GM12801 (cell line): Measurements from ENCODE around the gene MPPED2.

Source experiments
- TF ChIP-seq, protein P1 (sequence below): IDR thresholded peaks from one replicate; pipeline ENCODE4 v1.5.1; 2011; ENCODE audit warnings: control low read depth; ENCODE audit not compliant: insufficient read length; ENCODE audit errors: extremely low read depth

MPPED2 gene

DNA sequence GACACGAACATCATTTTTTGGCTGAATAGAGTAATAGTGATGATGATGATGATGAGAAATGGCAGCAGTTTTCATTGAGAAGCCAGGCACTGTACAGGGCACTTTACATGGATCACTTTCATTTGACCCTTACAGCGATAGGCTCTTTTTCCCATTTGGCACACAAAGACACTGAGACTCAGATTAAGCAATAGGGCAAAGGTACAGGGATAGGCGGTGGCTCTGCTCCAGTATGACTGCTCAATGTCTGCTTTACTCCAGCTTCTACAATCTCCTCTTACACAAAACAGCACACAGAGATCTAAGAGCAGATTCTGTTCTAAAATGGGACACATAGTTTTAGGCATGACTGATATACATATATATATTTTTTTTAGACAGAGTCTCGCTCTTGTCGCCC is 40.6 kb downstream of the MPPED2 start:
- TF ChIP-seq, protein P1, sequence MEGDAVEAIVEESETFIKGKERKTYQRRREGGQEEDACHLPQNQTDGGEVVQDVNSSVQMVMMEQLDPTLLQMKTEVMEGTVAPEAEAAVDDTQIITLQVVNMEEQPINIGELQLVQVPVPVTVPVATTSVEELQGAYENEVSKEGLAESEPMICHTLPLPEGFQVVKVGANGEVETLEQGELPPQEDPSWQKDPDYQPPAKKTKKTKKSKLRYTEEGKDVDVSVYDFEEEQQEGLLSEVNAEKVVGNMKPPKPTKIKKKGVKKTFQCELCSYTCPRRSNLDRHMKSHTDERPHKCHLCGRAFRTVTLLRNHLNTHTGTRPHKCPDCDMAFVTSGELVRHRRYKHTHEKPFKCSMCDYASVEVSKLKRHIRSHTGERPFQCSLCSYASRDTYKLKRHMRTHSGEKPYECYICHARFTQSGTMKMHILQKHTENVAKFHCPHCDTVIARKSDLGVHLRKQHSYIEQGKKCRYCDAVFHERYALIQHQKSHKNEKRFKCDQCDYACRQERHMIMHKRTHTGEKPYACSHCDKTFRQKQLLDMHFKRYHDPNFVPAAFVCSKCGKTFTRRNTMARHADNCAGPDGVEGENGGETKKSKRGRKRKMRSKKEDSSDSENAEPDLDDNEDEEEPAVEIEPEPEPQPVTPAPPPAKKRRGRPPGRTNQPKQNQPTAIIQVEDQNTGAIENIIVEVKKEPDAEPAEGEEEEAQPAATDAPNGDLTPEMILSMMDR, result no peak

DNA sequence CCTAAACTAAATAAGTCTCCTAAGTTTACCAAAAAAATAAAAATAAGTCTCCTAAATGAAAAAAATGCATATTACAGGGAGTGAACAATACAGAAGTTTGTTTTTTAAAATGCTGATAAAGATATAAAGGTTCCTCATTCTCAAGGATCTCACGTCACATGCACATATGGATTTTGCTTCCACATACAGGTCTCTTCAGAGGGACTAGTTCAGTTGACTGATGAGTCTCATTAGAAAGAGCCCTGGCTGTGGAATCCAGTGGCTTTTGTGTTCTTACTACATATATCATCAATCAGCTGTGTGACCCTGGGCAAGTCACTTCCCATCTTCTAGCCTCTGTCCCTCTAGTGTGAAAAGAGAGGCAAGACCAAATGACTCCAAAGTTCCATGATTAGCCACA is 43.1 kb downstream of the MPPED2 start:
- TF ChIP-seq, protein P1, result no peak

DNA sequence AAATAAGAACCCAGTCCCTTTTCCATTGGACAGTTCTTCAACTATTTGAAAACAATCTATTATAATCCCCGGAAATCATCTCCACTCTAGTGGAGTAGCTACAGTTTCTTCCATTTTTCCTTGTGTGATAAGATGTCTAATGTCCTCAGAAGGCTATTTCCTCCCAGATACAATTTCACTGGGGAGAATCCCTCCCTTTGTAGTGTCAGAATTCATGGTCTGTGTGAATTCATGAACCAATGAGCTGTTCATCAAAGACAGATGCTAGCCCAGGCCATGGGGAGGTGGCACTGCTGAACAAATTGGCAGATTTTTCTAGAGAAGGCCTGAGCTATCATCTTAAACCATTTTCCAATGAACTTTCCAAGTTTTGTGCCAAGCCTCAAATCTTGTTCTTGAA is 45.4 kb downstream of the MPPED2 start:
- TF ChIP-seq, protein P1, result no peak

DNA sequence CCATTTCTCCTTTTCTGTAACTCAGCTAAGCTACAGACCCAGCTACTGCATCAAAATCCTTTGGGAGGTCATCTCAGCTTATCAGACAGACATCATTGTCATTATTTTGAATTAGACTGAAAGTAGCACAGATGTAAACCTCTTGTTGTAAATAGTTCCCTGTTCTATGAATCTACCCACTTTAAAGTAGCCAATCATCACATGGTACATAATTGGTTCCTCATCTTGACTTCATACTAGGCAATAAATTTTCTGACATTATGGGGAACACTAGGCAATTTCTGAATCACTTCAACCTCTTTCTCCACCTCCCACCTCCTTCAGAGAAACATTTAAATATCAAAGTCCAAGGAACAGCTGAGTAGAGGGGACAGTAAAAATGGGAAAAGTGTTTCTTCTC is 47.9 kb downstream of the MPPED2 start:
- TF ChIP-seq, protein P1, result no peak

DNA sequence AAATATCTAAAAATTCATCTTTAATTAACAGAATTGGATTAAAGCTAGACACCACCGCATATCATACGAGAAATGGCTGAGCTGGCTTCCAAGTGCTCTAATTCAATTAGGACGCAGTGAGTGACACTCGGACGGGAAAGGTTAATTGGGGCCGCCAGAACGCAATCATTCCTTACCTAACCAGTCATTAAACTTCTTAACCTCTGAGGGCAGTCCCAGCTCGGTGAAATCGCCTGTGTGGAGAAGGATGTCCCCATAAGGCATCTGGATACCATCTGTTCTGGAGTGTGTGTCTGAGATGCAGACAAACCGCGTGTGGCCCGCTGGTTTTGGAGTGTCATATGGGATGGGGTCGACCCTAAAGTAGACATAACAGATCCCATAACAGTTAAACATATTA is 50.3 kb downstream of the MPPED2 start:
- TF ChIP-seq, protein P1, result no peak

DNA sequence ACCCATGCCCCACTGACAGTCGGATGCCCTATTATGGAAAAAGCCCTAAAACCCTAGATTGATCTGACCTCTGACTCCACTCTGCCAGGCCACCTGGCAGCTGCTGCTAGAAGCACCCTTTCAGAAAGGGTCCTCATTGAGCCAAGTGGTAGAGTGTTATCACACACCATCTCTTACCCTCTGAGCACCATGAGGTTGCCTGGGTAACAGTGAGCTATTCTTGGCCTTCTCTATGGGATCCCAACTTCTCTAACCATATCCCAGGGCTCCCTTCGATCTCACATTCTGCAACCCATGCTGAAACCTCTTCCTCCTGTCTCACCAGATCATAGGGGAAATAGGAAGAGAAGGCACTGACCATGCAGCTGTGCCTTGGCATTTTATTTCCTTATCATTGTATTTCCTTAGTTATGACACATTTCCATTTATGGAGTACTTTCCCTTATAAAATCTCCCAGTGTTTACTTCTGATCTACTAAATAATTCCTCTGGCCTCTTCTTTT is 52.7 kb downstream of the MPPED2 start:
- TF ChIP-seq, protein P1, result no peak

DNA sequence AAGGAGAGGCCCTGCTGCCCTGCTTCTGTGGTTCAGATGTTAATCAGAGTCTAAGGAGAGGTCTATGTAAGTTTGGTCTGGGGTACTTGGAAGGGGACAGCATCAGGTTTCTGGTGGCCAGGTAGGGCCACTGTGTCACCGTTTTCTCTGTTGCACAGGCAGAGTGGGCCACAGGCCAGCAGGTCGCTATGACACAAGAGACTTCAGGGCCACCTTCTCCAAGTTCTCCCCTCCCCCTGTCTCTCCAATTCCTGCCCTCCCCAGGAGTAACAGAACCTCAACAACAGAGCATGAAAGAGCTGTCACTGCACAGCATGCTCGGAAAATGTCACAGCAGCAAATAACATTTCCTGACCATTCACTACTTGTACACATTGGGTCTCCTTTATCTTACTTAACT is 58.6 kb downstream of the MPPED2 start:
- TF ChIP-seq, protein P1, result no peak

DNA sequence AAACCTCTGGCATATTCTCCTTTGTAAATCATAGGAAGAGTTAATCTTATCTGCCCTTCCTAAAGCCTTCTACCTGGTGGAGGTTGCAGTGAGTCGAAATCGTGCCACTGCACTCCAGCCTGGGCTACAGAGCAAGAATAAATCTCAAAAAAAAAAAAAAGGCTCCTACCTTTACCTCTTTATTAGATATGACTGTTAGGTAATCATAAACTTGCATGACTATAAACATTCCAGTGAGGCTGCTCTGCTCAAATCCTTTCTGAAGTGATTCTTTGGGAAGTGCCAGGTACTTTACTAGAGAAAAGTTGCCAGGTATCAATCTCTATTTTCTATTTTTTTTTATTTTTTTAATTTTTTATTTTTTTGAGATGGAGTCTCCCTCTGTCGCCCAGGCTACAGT is 59.6 kb downstream of the MPPED2 start:
- TF ChIP-seq, protein P1, result no peak
